ENCODE results near the gene DDX31.

DNA sequence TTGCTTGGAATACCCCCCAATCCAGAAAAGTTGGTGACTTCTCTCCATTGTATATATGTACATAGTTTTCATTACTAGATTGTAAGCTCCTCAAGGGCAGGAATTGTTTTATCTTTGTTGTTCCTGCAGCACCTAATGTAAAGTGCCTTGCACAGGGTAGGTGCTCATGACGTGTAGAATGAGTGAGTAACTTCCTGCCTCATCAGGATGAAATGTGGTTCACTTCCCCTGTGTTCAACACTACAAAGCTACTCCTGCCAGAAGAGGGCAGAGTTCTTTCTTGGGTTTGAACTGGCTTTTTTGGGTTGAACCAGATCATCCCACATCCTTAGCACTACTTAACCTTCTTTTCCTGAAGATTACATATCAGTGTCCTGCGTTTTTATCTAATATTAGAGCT, 24.4 kb upstream of the DDX31 start:
- TF ChIP-seq CREB1 (CRISPR knock-in tag; IDR thresholded peaks at IDR 0.05) (no peak), ZNF317 (CRISPR knock-in tag; IDR thresholded peaks at IDR 0.05; ENCODE audit: borderline replicate concordance, low read depth) (no peak)

All from WTC11 (cell line).